ENCODE results near the gene KRTAP5-5.
"Not testable (repeated sequence)": the region's sequence is repeated elsewhere in the genome, so short reads cannot be mapped to it uniquely, and the experiment has no call there.

The KRTAP5-5 gene

GRCh38 chr11:1642288-1643145 lies 12.9 kb downstream of the KRTAP5-5 start:
- DNase-seq = no peak

- DNase-seq = no peak
Observed at GRCh38 chr11:1643146-1643690, 13.6 kb downstream of the KRTAP5-5 start.

GRCh38 chr11:1644601-1645356 lies 15.2 kb downstream of the KRTAP5-5 start:
- no peak for DNase-seq

- DNase-seq = no peak
Observed at GRCh38 chr11:1645357-1645821, 15.8 kb downstream of the KRTAP5-5 start.

- not testable (repeated sequence) for DNase-seq
Observed at GRCh38 chr11:1646540-1646939, 17.0 kb downstream of the KRTAP5-5 start.

- no peak for DNase-seq
Observed at GRCh38 chr11:1647901-1648652, 18.5 kb downstream of the KRTAP5-5 start.

GRCh38 chr11:1648653-1649420 lies 19.3 kb downstream of the KRTAP5-5 start:
- no peak for DNase-seq

GRCh38 chr11:1650034-1650917 lies 20.7 kb downstream of the KRTAP5-5 start:
- no peak for DNase-seq

GRCh38 chr11:1650918-1651262 lies 21.3 kb downstream of the KRTAP5-5 start:
- DNase-seq = no peak

- no peak for DNase-seq
Observed at GRCh38 chr11:1651411-1651980, 21.9 kb downstream of the KRTAP5-5 start.

GRCh38 chr11:1652026-1652425 lies 22.5 kb downstream of the KRTAP5-5 start:
- no peak for DNase-seq

- no peak for DNase-seq
Observed at GRCh38 chr11:1652442-1652770, 22.8 kb downstream of the KRTAP5-5 start.

- peak; percentile 54 for DNase-seq
Observed at GRCh38 chr11:1652771-1653540, 23.4 kb downstream of the KRTAP5-5 start.

- no peak for DNase-seq
Observed at GRCh38 chr11:1653541-1654387, 24.2 kb downstream of the KRTAP5-5 start.

- DNase-seq = no peak
Observed at GRCh38 chr11:1654388-1655167, 25.0 kb downstream of the KRTAP5-5 start.

GRCh38 chr11:1655168-1656060 lies 25.8 kb downstream of the KRTAP5-5 start:
- no peak for DNase-seq

- DNase-seq = no peak
Observed at GRCh38 chr11:1656061-1656441, 26.5 kb downstream of the KRTAP5-5 start.

Data from activated gamma-delta T cell (primary cell).